ENCODE data around the gene VOPP1.

DNA sequence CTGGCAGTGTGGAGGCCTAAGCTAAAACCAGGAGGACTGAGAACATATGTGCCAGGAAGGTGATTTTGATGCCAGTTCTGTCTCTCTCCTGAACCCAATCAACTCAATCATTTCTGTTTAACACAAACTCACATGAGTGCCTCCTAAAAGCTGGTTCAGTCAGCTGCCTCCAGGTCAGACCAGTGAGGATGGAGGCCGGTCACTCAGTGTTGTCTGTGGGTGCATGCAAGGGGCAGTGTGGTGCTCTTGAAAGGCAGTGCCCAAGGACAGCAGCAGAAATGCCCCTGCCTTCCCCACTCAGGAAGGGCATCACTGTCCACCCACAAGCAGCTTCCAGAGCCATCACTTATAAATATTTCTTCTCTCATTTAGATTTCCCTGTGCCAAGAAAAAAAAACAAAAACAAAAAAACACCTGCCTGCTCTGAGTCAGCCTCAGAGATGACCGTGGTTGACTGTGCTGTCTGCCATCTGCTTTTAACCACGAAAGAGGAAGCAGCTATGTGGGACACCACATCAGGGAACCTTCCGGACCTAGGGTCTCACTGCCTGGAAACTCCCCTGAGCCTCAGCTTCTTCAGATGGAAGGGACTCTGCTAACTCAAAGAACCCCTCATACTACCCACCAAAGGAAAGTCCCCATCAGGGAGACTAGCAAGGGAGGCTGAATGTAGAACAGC, 39.1 kb downstream of the VOPP1 start:
- TF ChIP-seq, protein P1, sequence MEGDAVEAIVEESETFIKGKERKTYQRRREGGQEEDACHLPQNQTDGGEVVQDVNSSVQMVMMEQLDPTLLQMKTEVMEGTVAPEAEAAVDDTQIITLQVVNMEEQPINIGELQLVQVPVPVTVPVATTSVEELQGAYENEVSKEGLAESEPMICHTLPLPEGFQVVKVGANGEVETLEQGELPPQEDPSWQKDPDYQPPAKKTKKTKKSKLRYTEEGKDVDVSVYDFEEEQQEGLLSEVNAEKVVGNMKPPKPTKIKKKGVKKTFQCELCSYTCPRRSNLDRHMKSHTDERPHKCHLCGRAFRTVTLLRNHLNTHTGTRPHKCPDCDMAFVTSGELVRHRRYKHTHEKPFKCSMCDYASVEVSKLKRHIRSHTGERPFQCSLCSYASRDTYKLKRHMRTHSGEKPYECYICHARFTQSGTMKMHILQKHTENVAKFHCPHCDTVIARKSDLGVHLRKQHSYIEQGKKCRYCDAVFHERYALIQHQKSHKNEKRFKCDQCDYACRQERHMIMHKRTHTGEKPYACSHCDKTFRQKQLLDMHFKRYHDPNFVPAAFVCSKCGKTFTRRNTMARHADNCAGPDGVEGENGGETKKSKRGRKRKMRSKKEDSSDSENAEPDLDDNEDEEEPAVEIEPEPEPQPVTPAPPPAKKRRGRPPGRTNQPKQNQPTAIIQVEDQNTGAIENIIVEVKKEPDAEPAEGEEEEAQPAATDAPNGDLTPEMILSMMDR (IDR thresholded peaks at IDR 0.05; ENCODE audit: insufficient read depth, low read length, poor library complexity, severe bottlenecking) = no peak
- no peak for TF ChIP-seq EZH2phosphoT487 (conservative IDR thresholded peaks at IDR 0.05; ENCODE audit: low read length)
